WI38 (cell line): ENCODE measurements around the gene IL21R.
"Not testable (repeated sequence)": the region's sequence is repeated elsewhere in the genome, so short reads cannot be mapped to it uniquely, and the experiment has no call there.

Source experiments
- H3K4me3 ChIP-seq: 2 replicates; pipeline ENCODE4 v1.5.1; 2011; ENCODE audit warnings: low read depth, mild to moderate bottlenecking, control low read depth, low read length
- TF ChIP-seq, protein P1 (sequence below): IDR thresholded peaks from 2 replicates; pipeline ENCODE4 v1.5.1; 2012; ENCODE audit warnings: low read depth, mild to moderate bottlenecking, control low read depth, low read length

The IL21R gene

GRCh38 chr16:27429981-27430441 lies 28.0 kb downstream of the IL21R start:
- TF ChIP-seq, protein P1, sequence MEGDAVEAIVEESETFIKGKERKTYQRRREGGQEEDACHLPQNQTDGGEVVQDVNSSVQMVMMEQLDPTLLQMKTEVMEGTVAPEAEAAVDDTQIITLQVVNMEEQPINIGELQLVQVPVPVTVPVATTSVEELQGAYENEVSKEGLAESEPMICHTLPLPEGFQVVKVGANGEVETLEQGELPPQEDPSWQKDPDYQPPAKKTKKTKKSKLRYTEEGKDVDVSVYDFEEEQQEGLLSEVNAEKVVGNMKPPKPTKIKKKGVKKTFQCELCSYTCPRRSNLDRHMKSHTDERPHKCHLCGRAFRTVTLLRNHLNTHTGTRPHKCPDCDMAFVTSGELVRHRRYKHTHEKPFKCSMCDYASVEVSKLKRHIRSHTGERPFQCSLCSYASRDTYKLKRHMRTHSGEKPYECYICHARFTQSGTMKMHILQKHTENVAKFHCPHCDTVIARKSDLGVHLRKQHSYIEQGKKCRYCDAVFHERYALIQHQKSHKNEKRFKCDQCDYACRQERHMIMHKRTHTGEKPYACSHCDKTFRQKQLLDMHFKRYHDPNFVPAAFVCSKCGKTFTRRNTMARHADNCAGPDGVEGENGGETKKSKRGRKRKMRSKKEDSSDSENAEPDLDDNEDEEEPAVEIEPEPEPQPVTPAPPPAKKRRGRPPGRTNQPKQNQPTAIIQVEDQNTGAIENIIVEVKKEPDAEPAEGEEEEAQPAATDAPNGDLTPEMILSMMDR: no peak
- no peak overlapping the region for H3K4me3 ChIP-seq

- H3K4me3 ChIP-seq: no peak overlapping the region
- TF ChIP-seq, protein P1: no peak
Measured at GRCh38 chr16:27430512-27430911, 28.5 kb downstream of the IL21R start.

- H3K4me3 ChIP-seq: no peak overlapping the region
- TF ChIP-seq, protein P1: no peak
Measured at GRCh38 chr16:27430923-27431484, 29.0 kb downstream of the IL21R start.

DNA sequence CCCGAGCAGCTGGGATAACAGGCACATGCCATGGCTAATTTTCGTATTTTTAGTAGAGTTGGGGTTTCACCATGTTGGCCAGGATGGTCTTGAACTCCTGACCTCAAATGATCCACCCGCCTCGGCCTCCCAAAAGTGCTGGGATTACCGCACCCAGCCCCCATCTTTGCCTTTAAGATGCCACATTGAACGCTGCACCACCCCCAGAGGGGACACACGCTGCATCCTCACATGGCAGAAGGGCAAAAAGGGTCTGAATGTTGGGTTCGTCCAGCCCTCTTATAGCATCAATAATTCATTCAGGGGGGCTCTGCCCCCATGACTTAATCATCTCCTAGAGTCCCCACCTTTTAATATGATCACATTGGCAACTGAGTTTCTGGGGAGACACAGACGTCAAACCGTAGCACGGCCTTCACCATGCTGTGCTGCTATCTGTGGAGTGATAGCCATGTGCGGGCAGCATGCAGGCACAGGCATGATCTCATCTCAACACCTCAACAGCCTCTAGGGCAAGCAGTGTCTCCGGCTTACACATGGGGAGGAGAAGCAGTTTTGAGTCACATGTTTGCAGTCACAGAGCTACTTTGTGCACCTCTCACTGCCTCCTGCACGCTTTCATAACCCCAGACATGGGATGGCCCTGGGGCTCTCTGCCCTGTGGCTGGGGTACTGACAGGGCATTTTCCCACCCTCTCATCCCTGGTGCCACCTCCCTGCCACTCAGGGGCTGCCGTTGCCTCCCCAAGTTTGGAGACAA lies 30.0 kb downstream of the IL21R start:
- TF ChIP-seq, protein P1: no peak
- H3K4me3 ChIP-seq: no peak overlapping the region

- no peak overlapping the region for H3K4me3 ChIP-seq
- TF ChIP-seq, protein P1: no peak
Measured at GRCh38 chr16:27432558-27432957, 30.6 kb downstream of the IL21R start.

DNA sequence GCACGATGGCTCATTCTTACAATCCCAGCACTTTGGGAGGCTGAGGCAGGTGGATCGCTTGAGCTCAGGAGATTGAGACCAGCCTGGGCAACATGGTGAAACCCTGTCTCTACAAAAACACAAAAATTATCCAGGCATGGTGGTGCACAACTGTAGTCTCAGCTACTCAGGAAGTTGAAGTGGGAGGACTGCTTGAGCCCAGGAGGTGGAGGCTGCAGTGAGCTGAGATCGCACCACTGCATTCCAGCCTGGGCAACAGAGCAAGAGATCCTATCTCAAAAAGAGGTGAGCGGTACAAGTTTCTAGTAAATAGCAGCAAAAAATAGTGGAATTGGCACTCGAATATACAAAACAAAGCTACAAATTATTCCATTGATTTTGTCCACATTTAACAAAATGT lies 31.2 kb downstream of the IL21R start:
- not testable (repeated sequence) for H3K4me3 ChIP-seq

GRCh38 chr16:27433636-27434035 lies 31.7 kb downstream of the IL21R start:
- TF ChIP-seq, protein P1: no peak
- no peak overlapping the region for H3K4me3 ChIP-seq
